GM21717 (cell line): Measurements from ENCODE around the gene SLC22A15.
"Not testable (repeated sequence)": the region's sequence is repeated elsewhere in the genome, so short reads cannot be mapped to it uniquely, and the experiment has no call there.

Experiments
- ATAC-seq: cut with Tn5 transposase; IDR thresholded peaks from one replicate; pipeline ENCODE4 v1.9.1; 2021; ENCODE audit warnings: mild to moderate bottlenecking, moderate library complexity; ENCODE audit not compliant: unreplicated experiment

The SLC22A15 gene

DNA sequence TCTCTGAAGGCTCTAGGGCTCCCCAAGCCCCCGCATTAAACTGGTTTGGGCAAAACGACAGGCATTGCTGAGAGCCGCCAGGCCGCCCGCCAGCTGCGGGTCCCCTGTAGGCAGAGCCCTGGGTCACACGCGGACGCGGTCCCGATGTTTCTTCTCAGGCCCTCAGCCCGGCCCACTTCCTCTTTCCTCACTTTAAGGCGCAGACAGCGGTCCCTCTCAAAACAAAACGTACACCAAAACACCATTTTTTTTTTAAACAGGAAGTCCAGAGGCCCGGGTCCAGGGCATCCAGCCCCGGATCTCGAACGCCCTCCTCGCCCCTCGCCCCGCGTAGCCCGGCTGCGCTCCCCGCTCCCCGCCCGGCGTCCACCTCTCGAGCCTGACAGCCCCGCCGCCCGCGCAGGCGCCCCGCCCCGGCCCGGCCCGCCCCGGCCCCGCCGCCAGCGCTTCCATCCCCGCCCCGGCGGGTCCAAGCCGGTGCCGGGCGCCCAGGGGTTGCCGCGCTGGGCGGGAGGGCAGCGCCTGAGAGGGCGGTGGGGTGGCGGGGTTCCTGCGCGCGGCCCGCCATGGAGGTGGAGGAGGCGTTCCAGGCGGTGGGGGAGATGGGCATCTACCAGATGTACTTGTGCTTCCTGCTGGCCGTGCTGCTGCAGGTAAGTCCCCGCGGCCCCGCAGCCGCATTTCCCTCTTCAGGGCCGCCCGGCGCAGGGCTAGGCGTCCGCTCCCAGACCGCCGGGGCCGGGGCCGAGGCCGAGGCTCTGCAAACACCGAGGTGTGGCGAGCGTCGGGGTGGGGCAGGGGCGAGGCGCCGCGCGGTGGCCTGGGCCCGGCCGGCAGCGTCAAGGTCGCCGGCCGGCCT lies at the start of gene SLC22A15:
TSS of gene SLC22A15 (plus strand) at position 452 of the 859 bp plus-strand sequence. CDS start at position 567, 115 bp downstream.
- peak; percentile 88 for ATAC-seq

DNA sequence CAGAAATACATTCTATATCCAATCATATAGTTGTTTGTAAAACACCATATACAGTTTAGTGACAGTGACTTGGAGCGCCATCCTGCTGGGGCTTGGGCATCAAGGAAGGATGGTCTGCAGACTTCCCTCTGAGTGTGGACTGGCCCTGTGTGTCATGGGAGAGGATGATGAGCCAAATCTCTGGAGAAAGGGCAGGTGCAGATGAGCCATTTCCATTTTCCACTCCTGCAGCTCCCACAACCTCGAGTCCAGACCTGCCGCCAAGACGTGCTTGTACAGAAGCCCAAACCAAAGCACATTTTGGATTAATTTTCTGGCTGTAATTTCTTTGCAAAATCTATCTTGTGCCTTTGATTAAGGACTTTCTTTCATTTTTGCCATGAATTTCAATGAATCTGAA lies 48.3 kb upstream of the SLC22A15 start:
- no peak for ATAC-seq

DNA sequence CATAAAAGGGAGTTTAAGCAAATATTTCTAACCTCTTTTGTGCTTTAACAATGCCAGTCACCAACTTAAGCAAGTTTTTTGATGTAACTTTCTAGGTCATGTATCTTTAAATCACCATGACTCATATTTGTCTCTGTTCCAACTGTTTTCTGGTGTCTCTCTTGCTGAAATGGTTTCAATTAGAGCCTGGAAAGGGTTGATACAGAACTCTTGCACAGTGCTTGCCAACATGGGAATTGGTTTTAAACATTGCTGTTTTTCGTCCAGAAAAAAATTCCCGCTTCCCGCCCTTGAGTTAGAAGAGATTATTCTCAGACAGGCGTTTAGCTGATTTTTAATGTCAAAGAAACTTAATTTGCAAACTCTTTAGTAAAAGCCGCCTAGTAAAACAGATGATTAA lies 46.4 kb upstream of the SLC22A15 start:
- ATAC-seq = no peak

DNA sequence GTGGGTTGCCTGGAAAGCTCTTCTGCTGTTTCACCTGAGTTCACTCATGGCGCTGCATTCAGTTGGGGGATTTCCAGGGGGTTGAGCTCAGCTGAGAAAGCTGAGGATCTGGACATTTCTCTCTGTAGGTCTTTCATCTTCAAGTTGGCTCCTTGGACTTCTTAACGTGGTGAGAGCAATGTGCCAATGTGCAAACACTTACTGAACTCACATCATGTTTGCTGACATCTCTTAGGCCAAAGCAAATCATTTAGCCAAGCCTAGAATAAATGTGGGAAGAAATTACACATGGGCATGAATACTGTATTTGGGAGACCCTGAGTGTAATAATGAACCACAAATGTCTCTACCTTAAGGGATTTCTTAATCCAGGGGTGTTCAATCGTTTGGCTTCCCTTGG lies 42.7 kb upstream of the SLC22A15 start:
- ATAC-seq = no peak

DNA sequence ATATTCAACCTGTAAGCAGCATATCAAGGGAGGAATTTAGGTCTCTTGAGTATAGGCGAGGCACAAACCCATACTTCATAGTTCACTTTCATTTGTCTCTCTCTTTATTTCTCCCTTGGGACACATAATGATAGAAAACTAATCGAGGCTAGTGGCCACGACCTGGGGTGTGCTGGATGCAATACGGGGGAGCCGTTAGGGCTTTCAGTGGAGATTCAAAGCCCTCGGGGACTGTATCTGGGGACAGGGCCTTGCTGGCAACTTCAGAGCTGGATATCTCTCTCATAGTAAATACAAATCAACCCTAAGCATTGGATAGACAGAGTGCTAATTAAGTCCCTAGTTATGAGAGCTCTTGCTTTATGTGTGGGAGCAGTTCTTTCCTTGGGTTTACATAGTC lies 36.9 kb upstream of the SLC22A15 start:
- ATAC-seq = no peak

DNA sequence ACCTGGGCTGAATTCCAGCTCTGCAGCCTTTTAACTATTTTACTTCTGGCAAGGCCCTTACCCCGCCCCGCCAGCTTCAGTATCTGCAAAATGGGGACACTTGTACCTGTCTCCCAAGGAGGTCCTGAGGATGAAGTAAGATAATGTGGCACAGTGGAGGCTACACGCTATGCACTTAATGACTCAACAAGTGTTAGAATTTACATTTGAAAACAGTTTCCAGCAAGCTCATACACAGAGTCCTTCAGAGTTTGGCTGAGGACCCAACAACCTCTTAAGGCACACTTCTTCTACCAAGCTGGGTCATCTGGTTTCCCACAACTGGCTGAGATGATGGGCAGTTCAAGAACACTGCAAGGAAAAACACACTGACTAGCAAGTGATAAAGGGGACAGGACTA lies 30.2 kb upstream of the SLC22A15 start:
- no peak for ATAC-seq

DNA sequence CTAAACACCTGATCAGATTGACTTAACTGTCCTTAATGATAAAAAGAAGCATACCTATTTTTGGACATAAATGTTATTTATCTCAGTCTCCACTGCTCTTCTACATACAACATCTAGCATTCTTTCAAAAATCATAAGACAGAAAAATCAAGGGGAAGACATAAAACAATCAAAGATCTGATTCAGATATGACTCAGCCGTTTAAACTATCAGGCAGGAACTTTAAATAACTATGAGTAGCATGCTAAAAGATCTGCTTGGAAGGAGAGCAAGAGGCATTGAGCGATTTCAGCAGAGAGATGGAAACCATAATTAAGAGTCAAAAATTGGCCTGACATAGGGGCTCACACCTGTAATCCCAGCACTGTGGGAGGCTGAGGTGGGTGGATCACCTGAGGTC lies 27.2 kb upstream of the SLC22A15 start:
- no peak for ATAC-seq

DNA sequence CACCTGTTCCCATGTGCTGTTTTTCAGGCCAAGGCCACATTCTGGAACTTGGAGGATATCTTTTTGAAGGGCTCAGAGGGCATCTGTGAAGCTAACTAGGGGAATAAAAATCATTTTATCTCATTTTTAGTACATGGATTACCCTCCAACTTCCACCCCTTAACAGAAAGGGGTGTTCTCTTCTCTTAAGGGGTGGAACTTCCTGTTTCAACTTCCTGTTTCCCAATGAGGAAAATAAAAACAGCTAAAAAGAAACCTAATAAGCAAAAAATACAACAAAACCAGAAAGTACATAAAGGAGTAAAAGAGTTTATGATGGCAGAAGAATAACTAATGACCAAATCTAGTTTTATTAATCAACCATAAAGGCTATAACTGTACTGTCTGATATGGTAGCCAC lies 24.8 kb upstream of the SLC22A15 start:
- no peak for ATAC-seq

DNA sequence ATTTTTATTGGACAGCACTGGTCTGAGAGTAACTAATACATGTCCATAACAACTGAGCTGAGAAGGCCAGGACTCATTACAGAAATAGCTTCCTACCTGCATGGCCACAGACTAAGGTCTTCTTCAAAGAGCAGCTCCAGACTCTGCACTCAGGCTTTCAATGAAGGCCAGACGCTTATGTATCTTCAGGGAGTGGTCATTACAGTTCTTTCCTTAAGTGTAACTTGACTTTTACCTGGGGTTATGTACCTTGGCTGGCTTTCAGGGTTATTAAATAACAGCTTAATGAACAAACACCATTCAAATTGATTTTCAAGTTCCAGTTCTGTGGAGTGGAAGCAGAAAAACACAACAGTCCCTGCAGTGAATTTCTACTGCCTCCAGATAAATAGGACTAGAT lies 23.8 kb upstream of the SLC22A15 start:
- ATAC-seq = no peak

DNA sequence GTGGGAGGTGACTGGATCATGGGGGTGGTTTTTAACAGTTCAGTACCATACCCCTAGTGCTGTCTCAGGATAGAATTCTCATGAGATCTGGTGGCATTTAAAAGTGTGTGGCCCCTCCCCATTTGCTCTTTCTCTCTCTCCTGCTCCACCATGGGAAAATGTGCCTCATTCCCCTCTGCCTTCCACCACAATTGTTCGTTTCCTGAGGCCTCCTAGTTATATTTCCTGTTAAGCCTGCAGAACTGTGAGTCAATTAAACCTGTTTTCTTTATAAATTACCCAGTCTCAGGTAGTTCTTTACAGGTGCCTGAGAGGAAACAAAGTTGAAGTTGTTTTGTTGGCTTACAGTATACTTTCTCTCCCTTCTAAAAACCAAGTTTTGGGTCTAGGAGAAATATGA lies 23.1 kb upstream of the SLC22A15 start:
- no peak for ATAC-seq

DNA sequence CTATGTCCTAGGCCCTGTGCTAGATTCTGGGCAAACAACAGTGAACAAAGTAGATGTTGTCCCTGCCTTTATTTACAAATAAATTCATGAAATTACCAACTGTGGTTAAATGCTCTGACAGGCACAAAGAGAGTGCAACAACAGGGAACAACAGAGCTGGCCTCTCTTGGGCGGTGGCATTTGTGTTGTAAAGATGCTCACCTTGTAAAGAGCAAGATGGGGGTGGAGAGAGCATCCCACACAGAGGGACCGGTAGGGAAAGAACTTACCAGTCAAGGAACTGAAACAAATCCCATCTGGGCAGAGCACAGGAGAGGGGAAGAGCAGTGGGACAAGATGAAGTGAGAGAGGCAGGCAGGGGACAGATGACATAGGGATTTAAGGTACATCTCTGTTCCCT lies 21.6 kb upstream of the SLC22A15 start:
- no peak for ATAC-seq

DNA sequence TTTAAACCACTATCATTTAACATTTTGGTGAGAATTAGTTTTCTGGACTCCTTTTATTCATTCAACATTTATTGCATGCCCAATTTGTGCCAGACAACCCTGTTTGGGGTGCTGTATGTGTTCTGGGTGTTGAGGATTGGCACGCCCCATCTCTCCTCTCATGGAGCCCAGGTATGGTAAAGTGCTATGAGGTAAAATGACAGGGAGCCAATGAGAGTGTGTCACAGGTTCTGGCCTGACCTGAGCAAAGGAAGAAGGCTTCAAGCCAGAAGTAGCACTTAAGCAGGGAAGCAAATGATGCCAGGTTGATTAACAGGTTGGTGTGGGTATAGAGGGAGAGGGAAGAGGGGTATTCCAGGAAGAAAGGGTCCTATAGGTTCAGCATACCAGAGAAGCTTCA lies 21.1 kb upstream of the SLC22A15 start:
- ATAC-seq = no peak

DNA sequence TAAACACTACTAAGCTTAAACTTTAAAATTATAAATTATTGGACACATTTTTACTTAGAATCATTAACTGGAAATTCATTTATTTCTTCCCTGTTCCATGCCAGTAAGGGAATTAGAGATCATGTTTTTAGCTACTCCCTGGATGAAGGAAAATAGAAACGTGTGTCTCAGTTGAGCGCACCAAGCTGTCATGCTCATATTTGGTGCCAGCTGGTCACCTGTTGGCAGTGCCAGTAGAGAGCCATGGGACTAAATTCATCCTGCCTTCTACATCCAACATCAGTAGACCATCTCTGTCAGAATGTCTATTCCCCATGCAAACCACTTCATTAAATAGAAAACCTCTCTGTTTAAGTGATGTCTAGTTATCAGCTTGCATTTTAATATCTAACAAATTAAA lies 17.4 kb upstream of the SLC22A15 start:
- ATAC-seq = no peak

DNA sequence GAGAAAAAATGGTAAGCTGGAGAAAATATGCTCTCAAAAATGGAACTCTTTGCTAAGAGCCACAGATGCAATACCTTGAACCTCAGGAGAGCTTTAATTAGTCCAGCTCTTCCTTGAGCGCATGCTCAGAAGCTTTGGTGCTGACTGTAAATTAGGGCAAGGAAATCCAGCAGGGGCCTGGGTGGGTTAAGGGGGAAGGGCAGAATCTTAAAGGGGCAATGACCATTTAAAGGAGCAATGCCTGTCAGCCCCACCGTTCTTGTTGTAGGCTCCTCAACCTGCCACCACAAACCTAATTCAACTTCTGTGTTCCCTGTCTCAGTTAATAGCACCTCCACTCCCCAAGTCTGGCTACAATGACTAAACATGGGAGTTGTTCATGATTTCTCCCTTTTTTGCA lies 6.8 kb upstream of the SLC22A15 start:
- ATAC-seq = no peak

DNA sequence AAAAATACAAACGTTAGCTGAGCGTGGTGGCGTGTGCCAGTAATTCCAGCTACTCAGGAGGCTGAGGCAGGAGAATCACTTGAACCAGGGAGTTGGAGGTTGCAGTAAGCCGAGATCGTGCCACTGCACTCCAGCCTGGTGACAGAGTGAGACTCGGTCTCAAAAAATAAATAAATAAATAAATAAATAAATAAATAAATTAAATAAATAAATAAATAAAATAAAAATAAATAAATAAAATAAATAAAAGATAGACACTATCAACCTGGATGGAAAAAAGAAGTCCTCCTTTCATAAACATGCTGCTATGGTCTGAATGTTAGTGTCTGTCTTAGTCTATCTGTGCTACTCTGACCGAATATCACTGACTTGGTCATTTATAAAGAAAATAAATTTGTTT lies 4.5 kb upstream of the SLC22A15 start:
- ATAC-seq = not testable (repeated sequence)

DNA sequence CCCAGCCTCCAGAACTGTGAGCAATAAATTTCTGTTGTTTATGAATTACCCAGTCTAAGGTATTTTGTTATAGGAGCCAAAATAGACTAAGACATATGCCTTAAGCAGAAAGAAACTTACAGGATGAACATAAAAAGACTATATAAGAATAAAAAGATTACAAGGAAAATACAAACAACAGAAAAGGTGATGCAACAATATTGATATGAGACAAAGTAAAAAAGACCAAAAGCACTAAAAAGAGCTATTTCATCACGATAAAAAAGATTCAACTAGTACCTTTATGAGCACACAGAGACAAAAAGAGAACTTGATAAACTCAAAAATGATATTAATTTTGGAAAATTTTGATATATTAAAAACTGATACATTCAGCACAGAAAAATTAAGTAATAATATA lies 3.2 kb upstream of the SLC22A15 start:
- no peak for ATAC-seq

DNA sequence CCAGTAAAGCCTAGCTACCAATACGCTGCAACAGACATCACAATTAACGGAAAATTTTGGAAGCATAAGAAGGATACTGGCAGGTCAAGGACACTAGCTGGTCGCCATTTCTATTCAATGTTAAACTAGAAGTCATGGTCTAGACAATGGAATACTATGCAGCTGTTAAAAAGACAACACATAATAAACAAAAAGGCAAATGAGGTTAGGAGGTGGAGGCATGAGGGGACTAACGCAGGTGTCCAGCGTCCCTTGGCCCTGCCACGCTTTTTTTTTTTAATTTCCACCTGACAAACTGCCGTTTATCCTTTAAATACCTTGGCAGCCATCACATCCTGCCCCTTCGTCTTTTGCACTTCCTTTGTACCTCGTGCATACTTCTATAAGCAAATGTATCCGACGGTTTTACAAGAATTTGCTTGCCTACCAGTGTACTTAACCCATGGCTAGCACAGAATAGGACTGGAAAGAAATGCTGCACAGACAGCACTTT lies 698 bp upstream of the SLC22A15 start:
- ATAC-seq = no peak

DNA sequence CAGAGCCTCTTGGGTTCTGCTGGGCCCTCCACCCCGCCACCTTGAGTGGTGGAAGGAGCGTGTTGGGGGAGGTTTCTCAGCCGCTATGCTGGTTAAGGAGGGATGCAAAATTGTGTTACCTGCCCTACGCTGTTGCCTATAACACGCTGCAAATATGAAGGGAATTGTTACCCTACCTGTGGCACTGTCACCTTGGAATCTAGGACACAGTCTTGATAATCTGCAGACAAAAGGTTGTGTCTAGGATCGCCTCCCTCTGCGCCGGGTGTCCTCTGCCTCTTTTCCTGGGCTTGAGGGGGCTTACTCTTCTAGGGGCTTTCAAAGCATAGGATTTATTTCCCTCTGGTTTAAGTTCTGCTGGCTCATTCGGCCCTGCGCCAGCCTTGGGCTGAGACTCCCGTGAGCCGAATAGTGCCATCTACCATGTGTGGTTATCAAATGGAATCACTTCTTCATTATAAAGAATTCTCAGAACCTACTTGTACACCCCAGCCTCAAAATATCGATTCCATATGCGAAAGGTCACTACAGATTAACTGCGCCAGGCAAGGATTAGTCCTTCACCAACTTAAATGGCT lies 697 bp downstream of the SLC22A15 start:
- no peak for ATAC-seq

DNA sequence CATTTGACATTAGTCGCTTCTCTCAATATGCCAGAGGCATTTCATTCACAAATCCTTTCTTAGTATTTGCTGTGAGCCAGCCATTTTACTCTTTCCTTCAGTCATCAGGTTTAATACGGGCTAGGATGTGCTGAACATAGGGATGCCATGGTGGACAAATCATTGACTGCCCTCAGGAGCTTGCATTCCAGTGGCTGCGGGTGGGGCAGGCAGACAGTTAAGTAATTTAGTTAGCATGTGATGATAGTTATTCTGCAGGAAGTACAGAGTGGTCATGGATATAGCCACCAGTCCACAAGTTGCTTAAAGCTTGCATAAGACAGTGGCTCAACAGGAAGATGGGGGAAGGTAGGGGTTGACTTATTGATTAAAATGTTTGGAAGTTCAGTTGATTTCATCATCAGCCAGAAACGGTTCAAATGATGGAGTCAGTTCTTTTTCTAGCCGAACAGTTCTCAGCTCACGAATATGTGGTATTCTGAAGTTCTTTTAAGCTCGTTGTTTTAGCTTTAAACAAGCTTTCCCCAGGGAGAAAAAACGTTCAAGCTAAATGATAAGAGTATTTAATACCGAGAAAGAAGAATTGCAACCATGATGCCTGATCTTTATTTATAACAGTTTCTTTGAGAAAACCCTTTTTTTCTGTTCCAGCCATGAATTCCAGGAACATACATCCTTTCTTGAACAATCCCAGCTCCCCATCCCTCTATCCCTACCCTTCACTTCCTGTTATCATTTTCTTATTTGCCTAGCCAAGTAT lies 1.4 kb downstream of the SLC22A15 start:
- no peak for ATAC-seq

DNA sequence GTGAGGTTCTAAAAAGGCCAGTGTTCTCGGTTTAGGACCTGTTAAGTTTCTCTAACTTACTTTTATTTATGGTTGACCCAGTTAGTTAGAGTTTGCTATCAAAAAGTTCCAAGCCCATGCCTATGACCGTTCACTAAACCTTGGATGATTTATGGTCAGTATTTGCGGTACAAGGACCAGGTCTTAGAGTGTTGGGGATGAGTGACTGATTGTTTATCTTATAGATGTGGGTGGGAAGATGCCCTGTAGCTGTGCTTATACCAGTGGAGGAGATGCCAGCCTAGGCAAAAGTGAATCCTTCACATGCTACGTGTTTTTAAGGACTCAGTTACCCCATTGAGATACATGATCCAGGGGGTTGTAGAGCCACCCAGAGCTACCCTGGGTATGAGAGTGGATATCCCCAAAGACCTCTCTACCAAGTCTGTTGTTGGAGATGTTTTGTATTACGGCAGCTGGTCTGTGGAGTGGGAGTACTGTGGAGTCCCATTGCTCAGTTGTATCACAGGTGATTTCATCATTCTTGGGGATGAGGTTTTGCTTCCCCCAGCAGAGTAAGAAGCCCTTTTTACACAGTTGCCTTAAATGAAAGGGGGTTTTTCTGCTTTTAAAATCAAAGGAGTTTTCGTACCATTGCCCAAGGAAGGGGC lies 2.1 kb downstream of the SLC22A15 start:
- no peak for ATAC-seq

DNA sequence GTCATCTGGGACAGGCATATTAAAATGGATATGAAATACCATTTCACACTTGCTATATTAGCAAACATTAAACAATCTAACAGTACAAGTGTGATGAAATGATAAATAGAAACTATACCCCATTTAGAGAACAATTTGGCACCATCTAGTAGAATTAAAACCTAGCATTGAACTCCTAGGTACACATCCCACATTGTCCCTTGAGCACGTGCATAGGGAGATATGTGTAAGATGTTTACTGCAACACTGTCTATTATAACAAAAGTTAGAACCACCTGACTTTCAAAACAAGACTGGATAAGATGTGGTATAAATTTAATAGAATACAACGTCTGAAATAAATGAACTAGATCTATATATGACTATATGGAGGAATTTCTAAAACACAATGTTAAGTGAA lies 3.8 kb downstream of the SLC22A15 start:
- ATAC-seq = no peak
